ENCODE data around the gene C12orf76.

- TF ChIP-seq RXRA (CRISPR knock-in tag; IDR thresholded peaks at IDR 0.05): no peak
- TF ChIP-seq THRA (CRISPR knock-in tag; IDR thresholded peaks at IDR 0.05; ENCODE audit: borderline replicate concordance): no peak
- TF ChIP-seq MAX (IDR thresholded peaks at IDR 0.05): no peak
- TF ChIP-seq FOXP4 (CRISPR knock-in tag; IDR thresholded peaks at IDR 0.05): no peak
Observed at GRCh38 chr12:110033888-110034287, 14.4 kb downstream of the C12orf76 start.

Data from HepG2 (cell line).